GM12878 (cell line): ENCODE measurements around the gene KCNJ16. TPM values are rescaled to one million over a fixed set of nuclear protein-coding genes. Genes with fewer than 3 reads are reported as not detected.

Experiments
- CREM ChIP-seq: IDR thresholded peaks from 2 replicates; pipeline ENCODE4 v1.6.1; 2014; ENCODE audit warnings: antibody characterized with exemption, low read depth
- NFYA ChIP-seq: IDR thresholded peaks from 2 replicates; pipeline ENCODE4 v1.6.1; 2011; ENCODE audit warnings: low read depth, mild to moderate bottlenecking, low read length, improper control_type of control experiment, borderline replicate concordance
- PRDM15 ChIP-seq: fragments of 450-650 bp; formaldehyde crosslinking; IDR thresholded peaks from 2 replicates; pipeline ENCODE4 v1.4.0; 2020; ENCODE audit warnings: mild to moderate bottlenecking, moderate library complexity
- SRF ChIP-seq, 2 experiments: IDR thresholded peaks; 2 replicates each; pipeline ENCODE4 v1.6.1; 2011; ENCODE audit warnings: low read depth in 2 of 2, low read length in 2 of 2, mild to moderate bottlenecking in 1 of 2, moderate library complexity in 1 of 2
- ZBTB40 ChIP-seq: fragments of 450-650 bp; IDR thresholded peaks from 2 replicates; pipeline ENCODE4 v1.6.1; 2016; ENCODE audit warnings: mild to moderate bottlenecking, moderate library complexity, borderline replicate concordance
- polyA plus RNA-seq, 11 experiments: library from polyadenylated mRNA; depleted of rRNA in 4 of 11; unstranded in 6 of 11; stranded (reverse) in 5 of 11; fragments of >200 nt; fragmentation: Nextera tagmentation in 4 of 11; fragmentation: Illumina TruSeq in 1 of 11; extraction: Ambion mirVana in 4 of 11; extraction: Trizol in 1 of 11; gene quantifications; 1 replicate in 1 of 11; 2 replicates in 10 of 11; pipeline versions ENCODE4 v1.2.1 to v1.2.3, GENCODE V29; 2011 to 2016; ENCODE audit warnings: inconsistent platforms in 2 of 11, missing spikeins in 2 of 11, low read depth in 1 of 11
- total RNA-seq, 4 experiments: library from RNA; depleted of rRNA in 3 of 4; stranded (reverse); fragments of >200 nt in 3 of 4; fragmentation: Illumina TruSeq in 1 of 4; extraction: Trizol in 1 of 4; gene quantifications; 2 replicates each; pipeline versions ENCODE4 v1.2.1 to v1.2.3, GENCODE V29; 2013 to 2021

The KCNJ16 gene
- total and polyA plus RNA-seq, 10 of the 15 experiments (the other 5 are each of a cell fraction or from before 2014, with no cell fraction given): 0.08 to 0.24 (median 0.20) TPM; not detected in 7

- TF ChIP-seq SRF (IDR thresholded peaks at IDR 0.05; ENCODE audit: low read depth in 2 of 2, low read length in 2 of 2) (no peak), PRDM15 (CRISPR knock-in tag) (no peak), ZBTB40 (no peak), NFYA (no peak), CREM (no peak)
Measured at GRCh38 chr17:70105641-70106040, 30.6 kb downstream of the KCNJ16 start (continued).
